ENCODE results near the gene ACSS1.

The ACSS1 gene

GRCh38 chr20:25015986-25016385 is 42.0 kb downstream of the ACSS1 start:
- H3K4me3 ChIP-seq (ENCODE audit: low read depth, low read length): no peak overlapping the region
- TF ChIP-seq MAX (IDR thresholded peaks at IDR 0.05; ENCODE audit: low read depth, low read length): no peak
- no peak for TF ChIP-seq POLR2A (IDR thresholded peaks at IDR 0.05; ENCODE audit: extremely low read depth, insufficient read length)
- TF ChIP-seq CTCF (IDR thresholded peaks at IDR 0.05; ENCODE audit: low read depth, low read length): no peak
- TF ChIP-seq MYC (IDR thresholded peaks at IDR 0.05; ENCODE audit: low read depth, low read length): no peak
- no peak for DNase-seq (ENCODE audit: low read depth)

- no peak for DNase-seq (ENCODE audit: low read depth)
- no peak overlapping the region for H3K4me3 ChIP-seq (ENCODE audit: low read depth, low read length)
- no peak for TF ChIP-seq MAX (IDR thresholded peaks at IDR 0.05; ENCODE audit: low read depth, low read length)
- TF ChIP-seq CTCF (IDR thresholded peaks at IDR 0.05; ENCODE audit: low read depth, low read length): no peak
- TF ChIP-seq POLR2A (IDR thresholded peaks at IDR 0.05; ENCODE audit: extremely low read depth, insufficient read length): no peak
- no peak for TF ChIP-seq MYC (IDR thresholded peaks at IDR 0.05; ENCODE audit: low read depth, low read length)
Measured at GRCh38 chr20:25014816-25015215, 43.1 kb downstream of the ACSS1 start.

- DNase-seq (ENCODE audit: low read depth): no peak
- no peak overlapping the region for H3K4me3 ChIP-seq (ENCODE audit: low read depth, low read length)
- TF ChIP-seq MAX (IDR thresholded peaks at IDR 0.05; ENCODE audit: low read depth, low read length) (no peak), POLR2A (IDR thresholded peaks at IDR 0.05; ENCODE audit: extremely low read depth, insufficient read length) (no peak), MYC (IDR thresholded peaks at IDR 0.05; ENCODE audit: low read depth, low read length) (no peak), CTCF (IDR thresholded peaks at IDR 0.05; ENCODE audit: low read depth, low read length) (no peak)
Measured at GRCh38 chr20:25013478-25014380, 44.2 kb downstream of the ACSS1 start.

GRCh38 chr20:25012616-25013189 is 45.2 kb downstream of the ACSS1 start:
- TF ChIP-seq POLR2A (IDR thresholded peaks at IDR 0.05; ENCODE audit: extremely low read depth, insufficient read length) (no peak), MAX (IDR thresholded peaks at IDR 0.05; ENCODE audit: low read depth, low read length) (no peak), MYC (IDR thresholded peaks at IDR 0.05; ENCODE audit: low read depth, low read length) (no peak), CTCF (IDR thresholded peaks at IDR 0.05; ENCODE audit: low read depth, low read length) (no peak)
- H3K4me3 ChIP-seq (ENCODE audit: low read depth, low read length): no peak overlapping the region
- DNase-seq (ENCODE audit: low read depth): no peak

- TF ChIP-seq CTCF (IDR thresholded peaks at IDR 0.05; ENCODE audit: low read depth, low read length) (no peak), POLR2A (IDR thresholded peaks at IDR 0.05; ENCODE audit: extremely low read depth, insufficient read length) (no peak), MAX (IDR thresholded peaks at IDR 0.05; ENCODE audit: low read depth, low read length) (no peak), MYC (IDR thresholded peaks at IDR 0.05; ENCODE audit: low read depth, low read length) (no peak)
- H3K4me3 ChIP-seq (ENCODE audit: low read depth, low read length): no peak overlapping the region
- no peak for DNase-seq (ENCODE audit: low read depth)
Measured at GRCh38 chr20:25011831-25012241, 46.1 kb downstream of the ACSS1 start.
